Measurements from ENCODE around the gene ITSN1. TPM values are rescaled to one million over a fixed set of nuclear protein-coding genes. Genes with fewer than 3 reads are reported as not detected.
A peak's percentile ranks its signal among the peaks of the same experiment; 100 is the strongest.

ITSN1 gene
- total RNA-seq, 1 donor from 2014 or later = 116 TPM

GRCh38 chr21:33890187-33890586 lies 247.9 kb downstream of the ITSN1 start:
- Mint-ChIP-seq H3K4me1 (ENCODE audit: low read depth) (peaks cover 6% of the 10 kb centered on the region), H3K4me3 (ENCODE audit: low read depth) (no peak overlapping the region), H3K27ac (no peak overlapping the region), H3K36me3 (ENCODE audit: insufficient read depth) (no peaks in the 10 kb centered on the region), H3K27me3 (peaks cover 2% of the 10 kb centered on the region), H3K9me3 (ENCODE audit: low read depth) (no peaks in the 10 kb centered on the region)
- no peak for TF ChIP-seq CTCF (IDR thresholded peaks at IDR 0.05; ENCODE audit: unreplicated experiment)
- no peak for DNase-seq (ENCODE audit: low spot score, unreplicated experiment)

GRCh38 chr21:33892853-33893252 lies 250.6 kb downstream of the ITSN1 start:
- Mint-ChIP-seq H3K4me1 (ENCODE audit: low read depth) (peaks cover 7% of the 10 kb centered on the region), H3K27ac (no peak overlapping the region), H3K27me3 (peaks cover 7% of the 10 kb centered on the region), H3K36me3 (ENCODE audit: insufficient read depth) (no peaks in the 10 kb centered on the region), H3K9me3 (ENCODE audit: low read depth) (no peaks in the 10 kb centered on the region), H3K4me3 (ENCODE audit: low read depth) (no peak overlapping the region)
- DNase-seq (ENCODE audit: low spot score, unreplicated experiment) = no peak
- TF ChIP-seq CTCF (IDR thresholded peaks at IDR 0.05; ENCODE audit: unreplicated experiment) = peak; percentile 27

- Mint-ChIP-seq H3K27me3 (peaks cover 7% of the 10 kb centered on the region), H3K4me1 (ENCODE audit: low read depth) (peaks cover 7% of the 10 kb centered on the region), H3K4me3 (ENCODE audit: low read depth) (no peak overlapping the region), H3K27ac (no peak overlapping the region), H3K9me3 (ENCODE audit: low read depth) (no peaks in the 10 kb centered on the region), H3K36me3 (ENCODE audit: insufficient read depth) (no peaks in the 10 kb centered on the region)
- TF ChIP-seq CTCF (IDR thresholded peaks at IDR 0.05; ENCODE audit: unreplicated experiment) = no peak
- no peak for DNase-seq (ENCODE audit: low spot score, unreplicated experiment)
Observed at GRCh38 chr21:33893917-33894316, 251.6 kb downstream of the ITSN1 start.

GRCh38 chr21:33894736-33895288 lies 252.5 kb downstream of the ITSN1 start:
- Mint-ChIP-seq H3K9me3 (ENCODE audit: low read depth) (no peaks in the 10 kb centered on the region), H3K27ac (peak overlapping the region; percentile 91), H3K4me1 (ENCODE audit: low read depth) (peaks cover 7% of the 10 kb centered on the region), H3K36me3 (ENCODE audit: insufficient read depth) (no peaks in the 10 kb centered on the region), H3K4me3 (ENCODE audit: low read depth) (no peak overlapping the region), H3K27me3 (peaks cover 7% of the 10 kb centered on the region)
- TF ChIP-seq CTCF (IDR thresholded peaks at IDR 0.05; ENCODE audit: unreplicated experiment) = peak; percentile 66
- DNase-seq (ENCODE audit: low spot score, unreplicated experiment) = peak; percentile 60

GRCh38 chr21:33895356-33895755 lies 253.1 kb downstream of the ITSN1 start:
- Mint-ChIP-seq H3K4me1 (ENCODE audit: low read depth) (peaks cover 7% of the 10 kb centered on the region), H3K9me3 (ENCODE audit: low read depth) (no peaks in the 10 kb centered on the region), H3K27ac (no peak overlapping the region), H3K4me3 (ENCODE audit: low read depth) (no peak overlapping the region), H3K36me3 (ENCODE audit: insufficient read depth) (no peaks in the 10 kb centered on the region), H3K27me3 (peaks cover 7% of the 10 kb centered on the region)
- no peak for DNase-seq (ENCODE audit: low spot score, unreplicated experiment)
- no peak for TF ChIP-seq CTCF (IDR thresholded peaks at IDR 0.05; ENCODE audit: unreplicated experiment)
